Effector memory CD8-positive, alpha-beta T cell (primary cell): ENCODE measurements around the gene RMI2.
"Not testable (repeated sequence)": the region's sequence is repeated elsewhere in the genome, so short reads cannot be mapped to it uniquely, and the experiment has no call there.

ENCODE experiments used
- ATAC-seq: fragments of 150-1000 bp; cut with Tn5 transposase; replicated peaks from 2 replicates; pipeline ENCODE4 v1.10.0; 2021; ENCODE audit warnings: mild to moderate bottlenecking, moderate library complexity
- DNase-seq, 3 experiments: peaks; one replicate each; pipeline ENCODE4 v3.0.0; 2021
- H3K27ac Mint-ChIP-seq, 2 donors: one replicate each; pipeline ENCODE4 v1.8.0; 2022; ENCODE audit warnings: mild to moderate bottlenecking in 2 of 2, mixed read lengths in 2 of 2, moderate library complexity in 2 of 2
- H3K27me3 Mint-ChIP-seq, 2 donors: one replicate each; pipeline ENCODE4 v1.8.0; 2022; ENCODE audit warnings: mixed read lengths in 2 of 2
- H3K36me3 Mint-ChIP-seq: one replicate; pipeline ENCODE4 v1.8.0; 2022; ENCODE audit warnings: mild to moderate bottlenecking, moderate library complexity, mixed read lengths; ENCODE audit not compliant: insufficient read depth
- H3K4me1 Mint-ChIP-seq, 2 donors: one replicate each; pipeline ENCODE4 v1.8.0; 2022; ENCODE audit warnings: low read depth in 2 of 2, mixed read lengths in 2 of 2
- H3K4me3 Mint-ChIP-seq, 2 donors: one replicate each; pipeline ENCODE4 v1.8.0; 2022; ENCODE audit warnings: mild to moderate bottlenecking in 2 of 2, mixed read lengths in 2 of 2, moderate library complexity in 2 of 2
- H3K9me3 Mint-ChIP-seq, 2 donors: one replicate each; pipeline ENCODE4 v1.8.0; 2022; ENCODE audit warnings: mixed read lengths in 2 of 2

Gene RMI2

DNA sequence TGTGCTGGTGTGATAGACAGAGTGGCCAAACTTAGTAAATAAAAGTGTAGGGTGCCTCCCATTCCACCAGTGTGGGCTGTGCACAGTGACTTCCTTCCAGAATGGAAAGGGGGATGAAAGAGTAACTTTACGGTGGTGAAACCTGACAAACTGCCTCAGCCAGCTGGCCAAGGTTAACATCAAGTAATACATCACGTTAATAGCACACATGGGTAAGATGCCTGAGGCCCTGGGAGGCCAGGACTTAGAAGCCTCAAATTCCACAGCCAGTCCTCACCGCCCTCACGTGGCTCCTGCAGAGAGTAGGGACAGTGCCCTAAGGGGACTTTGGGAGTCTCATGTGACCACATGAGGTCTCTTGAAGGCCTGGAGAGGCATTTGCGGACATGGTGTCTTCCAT, 14.1 kb downstream of the RMI2 start:
- no peak overlapping the region for H3K4me3 Mint-ChIP-seq
- ATAC-seq: no peak
- DNase-seq: no peak
- H3K27me3 Mint-ChIP-seq: peaks cover 43 to 89% of the 10 kb centered on the region in 2 donors
- H3K9me3 Mint-ChIP-seq: no peaks in the 10 kb centered on the region
- peaks cover 44 to 49% of the 10 kb centered on the region in 2 donors for H3K4me1 Mint-ChIP-seq
- H3K36me3 Mint-ChIP-seq: peaks cover 2% of the 10 kb centered on the region
- no peak overlapping the region for H3K27ac Mint-ChIP-seq

DNA sequence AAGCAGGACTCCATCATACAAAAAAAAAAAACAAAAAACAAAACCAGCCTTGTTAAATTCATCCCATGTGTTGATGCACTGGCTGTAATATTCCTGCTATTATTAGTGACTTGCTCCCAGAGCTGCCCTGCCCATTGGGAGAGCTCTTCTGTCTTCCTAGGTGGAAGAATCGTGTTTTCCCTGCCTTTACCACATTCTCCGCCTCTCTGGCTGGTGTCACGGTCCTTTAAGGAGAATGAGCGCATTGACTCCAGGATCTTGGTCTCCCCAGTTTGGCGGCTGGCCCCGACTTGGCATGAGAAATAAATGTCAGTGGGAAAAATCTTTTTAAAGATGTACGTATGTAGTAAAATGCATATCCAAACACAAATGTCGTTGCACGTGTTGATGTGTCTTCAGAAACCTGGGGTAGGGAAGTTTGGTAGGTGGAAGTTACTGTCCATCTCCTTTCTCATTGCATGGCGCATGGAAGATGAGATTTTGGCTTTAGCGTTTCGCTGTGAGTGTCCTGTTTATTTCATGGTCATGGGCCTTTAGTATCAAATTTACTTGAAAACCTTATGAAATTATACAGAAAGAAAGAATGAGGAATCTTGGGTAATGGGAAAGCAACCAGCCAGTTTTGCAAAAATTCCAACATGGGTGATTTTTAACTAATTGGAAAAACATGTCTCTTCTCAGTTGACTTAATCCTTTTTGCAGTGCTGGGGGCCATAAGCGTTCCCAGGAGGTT, 15.5 kb downstream of the RMI2 start:
- H3K27ac Mint-ChIP-seq: no peak overlapping the region
- peaks cover 41 to 78% of the 10 kb centered on the region in 2 donors for H3K27me3 Mint-ChIP-seq
- H3K9me3 Mint-ChIP-seq: no peaks in the 10 kb centered on the region
- H3K4me3 Mint-ChIP-seq: peak overlapping the region; percentile 76 to 78
- H3K4me1 Mint-ChIP-seq: peaks cover 31 to 36% of the 10 kb centered on the region in 2 donors
- ATAC-seq: no peak
- no peak for DNase-seq
- H3K36me3 Mint-ChIP-seq: peaks cover 2% of the 10 kb centered on the region

DNA sequence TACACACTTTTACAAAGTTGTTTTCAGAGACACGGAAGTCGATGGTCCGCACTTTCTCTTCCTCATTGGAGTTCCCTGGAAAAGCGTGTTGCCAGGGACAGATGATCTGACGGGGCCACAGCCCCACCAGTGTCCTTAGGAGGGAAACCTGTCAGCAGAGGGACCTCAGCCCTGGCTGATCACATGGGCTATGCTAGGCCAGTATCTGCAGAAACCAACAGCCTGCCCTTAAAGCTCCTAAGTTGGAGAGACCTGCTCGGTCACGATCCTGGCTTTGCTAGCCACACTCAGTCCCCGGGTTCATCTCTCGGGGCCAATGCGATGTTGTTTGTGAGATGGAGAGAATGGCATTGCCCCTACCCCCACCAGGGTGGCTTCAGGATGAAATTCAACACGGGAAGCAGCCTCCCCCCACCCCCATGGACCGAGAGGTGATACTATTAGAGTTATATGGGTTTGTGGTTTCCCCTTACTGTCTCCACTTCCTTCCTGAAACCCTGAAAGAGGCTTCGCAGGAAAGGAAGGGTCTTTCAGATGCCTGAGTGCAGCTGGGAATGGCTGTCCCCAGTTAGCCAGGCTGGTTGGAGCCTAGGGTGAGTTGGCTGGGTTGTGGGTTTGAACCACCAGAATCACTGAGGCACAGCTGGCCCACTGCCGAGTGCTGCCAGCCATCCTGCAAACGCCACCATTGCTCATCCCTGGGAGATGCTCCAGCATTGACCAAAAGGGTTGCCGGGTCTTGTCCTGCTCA, 16.6 kb downstream of the RMI2 start:
- peaks cover 28 to 33% of the 10 kb centered on the region in 2 donors for H3K4me1 Mint-ChIP-seq
- peak overlapping the region; percentile 76 to 78 for H3K4me3 Mint-ChIP-seq
- peaks cover 2% of the 10 kb centered on the region for H3K36me3 Mint-ChIP-seq
- peaks cover 38 to 68% of the 10 kb centered on the region in 2 donors for H3K27me3 Mint-ChIP-seq
- peak in 2 of 3 experiments; percentile 11 to 36 for DNase-seq
- no peaks in the 10 kb centered on the region for H3K9me3 Mint-ChIP-seq
- ATAC-seq: peak; percentile 87
- H3K27ac Mint-ChIP-seq: peak overlapping the region in 1 of 2 donors; percentile 6

DNA sequence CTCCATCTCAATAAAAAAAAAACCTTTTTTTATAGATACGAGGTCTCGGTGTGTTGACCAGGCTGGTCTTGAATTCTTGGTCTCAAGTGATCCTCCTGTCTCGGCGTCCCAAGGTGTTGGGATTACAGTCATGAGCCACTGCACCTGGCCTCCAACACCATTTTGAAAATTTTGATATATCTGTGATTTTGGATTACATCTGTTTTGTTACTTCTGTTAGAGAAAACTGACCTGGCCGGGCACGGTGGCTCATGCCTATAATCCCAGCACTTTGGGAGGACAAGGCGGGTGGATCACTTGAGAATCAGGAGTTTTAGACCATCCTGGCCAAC, 18.6 kb downstream of the RMI2 start:
- H3K9me3 Mint-ChIP-seq: no peaks in the 10 kb centered on the region
- DNase-seq (no peak), ATAC-seq (no peak)
- no peak overlapping the region for H3K27ac Mint-ChIP-seq
- no peak overlapping the region for H3K4me3 Mint-ChIP-seq
- peaks cover 3% of the 10 kb centered on the region for H3K36me3 Mint-ChIP-seq
- H3K27me3 Mint-ChIP-seq: peaks cover 25 to 48% of the 10 kb centered on the region in 2 donors
- peaks cover 28% of the 10 kb centered on the region in 2 donors for H3K4me1 Mint-ChIP-seq

DNA sequence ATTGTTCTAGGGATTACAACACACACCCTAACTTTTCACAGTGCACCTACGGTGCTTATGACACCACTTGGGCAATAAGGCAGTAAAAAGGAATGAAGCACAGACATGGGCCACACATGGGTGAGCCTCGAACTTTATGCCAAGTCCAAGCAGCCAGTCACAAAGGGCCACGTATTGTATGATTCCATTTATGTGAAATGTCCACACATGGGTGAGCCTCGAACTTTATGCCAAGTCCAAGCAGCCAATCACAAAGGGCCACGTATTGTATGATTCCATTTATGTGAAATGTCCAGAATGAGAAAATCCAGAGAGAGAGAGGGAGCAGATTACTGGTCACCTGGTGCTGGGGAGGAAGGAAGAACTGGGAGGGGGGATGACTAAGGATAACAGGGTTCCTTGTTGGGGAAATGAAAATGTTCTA, 22.2 kb downstream of the RMI2 start:
- Mint-ChIP-seq H3K27ac (no peak overlapping the region), H3K9me3 (no peaks in the 10 kb centered on the region), H3K4me1 (peaks cover 8% of the 10 kb centered on the region in 2 donors), H3K27me3 (peaks cover 0 to 20% of the 10 kb centered on the region in 2 donors), H3K4me3 (no peak overlapping the region), H3K36me3 (peaks cover 3% of the 10 kb centered on the region)
- no peak for DNase-seq
- ATAC-seq: no peak

DNA sequence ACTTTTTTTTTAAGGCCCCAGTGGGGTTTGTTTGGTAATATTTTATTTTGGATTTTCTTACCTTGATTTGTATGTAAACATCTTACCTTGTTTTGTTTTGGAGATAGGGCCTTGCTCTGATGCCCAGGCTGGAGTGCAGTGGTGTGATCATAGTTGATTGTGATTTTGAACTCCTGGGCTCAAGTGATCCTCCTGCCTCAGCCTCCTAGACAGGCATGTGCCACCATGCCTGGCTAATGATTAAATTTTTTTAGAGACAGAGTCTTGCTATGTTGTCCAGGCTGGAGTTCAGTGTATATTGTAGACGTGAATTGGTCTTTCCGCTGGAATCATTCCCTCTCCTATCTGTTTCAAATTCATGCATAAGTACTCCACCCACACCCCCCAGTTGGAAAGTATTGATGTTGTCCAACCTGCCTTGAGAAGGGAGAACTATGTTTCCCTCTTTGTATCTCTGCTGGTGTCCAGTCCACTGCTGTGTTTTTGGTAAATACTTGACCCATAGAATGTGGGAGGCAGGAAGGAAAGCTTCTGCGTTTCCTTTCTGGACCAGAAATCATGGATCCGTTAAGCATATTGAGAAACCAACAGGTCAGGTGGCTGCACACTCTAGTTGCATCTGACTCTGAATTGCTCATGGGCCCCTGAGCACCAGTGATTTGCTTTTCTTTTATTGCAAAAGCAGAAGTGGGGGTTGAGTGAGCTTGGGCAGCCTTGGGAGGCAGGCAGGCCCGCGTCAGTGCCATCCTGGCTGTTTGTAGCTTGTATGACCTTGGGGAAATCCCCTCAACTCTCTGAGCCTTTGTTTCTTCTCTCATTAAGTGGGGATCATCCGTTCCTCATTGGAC, 25.0 kb downstream of the RMI2 start:
- Mint-ChIP-seq H3K4me1 (no peaks in the 10 kb centered on the region), H3K27me3 (peaks cover 0 to 8% of the 10 kb centered on the region in 2 donors), H3K36me3 (peaks cover 3% of the 10 kb centered on the region), H3K9me3 (no peaks in the 10 kb centered on the region), H3K4me3 (no peak overlapping the region), H3K27ac (no peak overlapping the region)
- ATAC-seq (peak; percentile 58), DNase-seq (no peak)

DNA sequence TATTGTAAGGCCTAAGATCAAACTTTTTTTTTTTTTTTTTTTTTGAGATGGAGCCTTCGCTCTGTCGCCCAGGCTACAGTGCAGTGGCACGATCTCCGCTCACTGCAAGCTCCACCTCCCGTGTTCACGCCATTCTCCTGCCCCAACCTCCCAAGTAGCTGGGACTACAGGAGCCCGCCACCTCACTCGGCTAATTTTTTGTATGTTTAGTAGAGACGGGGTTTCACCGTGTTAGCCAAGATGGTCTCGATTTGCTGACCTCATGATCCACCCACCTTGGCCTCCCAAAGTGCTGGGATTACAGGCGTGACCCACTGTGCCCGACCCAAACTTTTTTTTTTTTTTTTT, 25.6 kb downstream of the RMI2 start:
- H3K27ac Mint-ChIP-seq: not testable (repeated sequence)

DNA sequence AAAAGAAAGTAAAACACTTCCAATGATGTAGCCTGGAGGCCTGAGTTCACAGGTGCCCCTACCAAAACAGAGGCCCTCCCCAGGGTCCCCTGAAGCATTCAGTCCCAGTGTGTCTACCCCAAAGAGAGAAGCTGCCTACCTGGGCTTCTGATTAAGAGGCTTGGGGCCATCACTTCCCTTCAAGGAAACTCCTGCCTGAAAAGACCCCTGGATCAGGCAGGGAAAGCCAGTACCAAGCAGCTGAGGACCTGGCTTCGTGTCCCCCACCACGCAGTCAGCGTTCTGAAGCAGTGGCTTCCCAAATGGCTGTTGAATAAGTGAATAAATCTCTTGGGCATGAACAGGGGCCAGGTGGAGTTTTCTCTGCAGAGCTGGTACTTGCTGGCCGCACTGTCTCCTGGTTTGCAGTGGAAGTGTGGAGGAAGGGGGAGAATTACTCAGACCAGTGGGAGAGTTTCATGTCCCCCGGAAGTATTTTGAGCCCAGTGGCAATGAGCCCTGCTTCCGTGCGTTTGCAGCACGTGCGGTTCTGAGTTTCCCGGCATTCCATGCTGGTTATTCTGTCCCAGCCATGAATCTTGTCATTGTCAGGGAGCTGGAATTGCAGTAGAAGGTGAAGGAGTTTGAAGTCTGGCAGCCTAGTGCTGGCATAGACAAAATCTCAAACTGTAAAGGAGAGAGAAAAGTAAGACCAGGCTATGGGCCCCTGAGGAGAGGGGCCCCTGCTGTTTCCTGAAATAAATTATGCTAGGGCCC, 27.0 kb downstream of the RMI2 start:
- Mint-ChIP-seq H3K36me3 (peaks cover 3% of the 10 kb centered on the region), H3K4me1 (no peaks in the 10 kb centered on the region), H3K27me3 (peaks cover 0 to 8% of the 10 kb centered on the region in 2 donors), H3K9me3 (no peaks in the 10 kb centered on the region), H3K27ac (no peak overlapping the region), H3K4me3 (no peak overlapping the region)
- no peak for ATAC-seq
- DNase-seq: no peak

More for the DNA sequence above, 25.6 kb downstream of the RMI2 start:
- not testable (repeated sequence) for H3K36me3 Mint-ChIP-seq, DNase-seq, ATAC-seq, H3K9me3 Mint-ChIP-seq, H3K4me1 Mint-ChIP-seq, H3K4me3 Mint-ChIP-seq, H3K27me3 Mint-ChIP-seq

DNA sequence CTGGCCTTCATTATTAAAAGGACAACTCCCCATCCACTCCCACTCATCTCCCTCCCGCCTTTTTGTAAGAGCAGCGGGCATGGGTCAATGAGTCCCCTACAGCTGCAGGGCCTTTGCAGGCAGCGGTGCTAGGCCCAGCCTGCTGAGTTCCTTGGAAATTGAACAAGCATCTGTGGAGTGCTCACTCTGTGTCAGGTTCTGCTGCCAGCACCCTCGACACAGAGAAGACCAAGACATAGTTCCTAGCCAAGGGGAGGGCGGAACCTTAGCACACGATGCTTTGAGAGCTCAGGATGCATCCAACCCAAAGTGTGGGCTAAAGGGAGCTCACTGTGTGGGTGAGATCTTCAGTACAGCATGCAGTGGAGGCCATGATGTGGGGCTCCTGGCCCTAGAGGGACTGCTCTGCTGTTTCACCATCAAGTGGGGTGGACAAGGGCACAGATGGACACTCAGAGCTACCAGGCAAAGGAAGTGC, 27.6 kb downstream of the RMI2 start:
- H3K36me3 Mint-ChIP-seq: peaks cover 3% of the 10 kb centered on the region

DNA sequence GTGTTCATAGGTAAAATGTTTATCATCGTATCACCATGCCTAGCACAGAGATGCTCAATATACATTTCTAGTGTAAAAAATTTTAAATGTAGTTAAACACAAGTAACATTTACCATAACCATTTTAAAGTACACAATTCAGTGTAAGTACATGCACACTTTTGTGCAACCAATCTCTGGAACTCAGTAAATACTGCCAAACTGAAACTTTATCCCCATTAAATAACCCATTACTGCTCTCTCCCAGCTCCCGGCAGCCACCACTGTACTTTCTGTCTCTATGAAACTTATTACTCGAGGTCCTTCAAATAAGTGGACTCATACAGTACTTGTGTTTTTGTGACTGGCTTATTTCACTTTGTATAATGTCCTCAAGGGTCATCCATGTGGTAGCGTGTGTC, 29.0 kb downstream of the RMI2 start:
- ATAC-seq (no peak), DNase-seq (no peak)
- H3K9me3 Mint-ChIP-seq: no peaks in the 10 kb centered on the region
- H3K4me1 Mint-ChIP-seq: peaks cover under 1 to 2% of the 10 kb centered on the region in 2 donors
- no peaks in the 10 kb centered on the region for H3K36me3 Mint-ChIP-seq
- peaks cover 0 to 19% of the 10 kb centered on the region in 2 donors for H3K27me3 Mint-ChIP-seq
- no peak overlapping the region for H3K4me3 Mint-ChIP-seq
- no peak overlapping the region for H3K27ac Mint-ChIP-seq

More for the DNA sequence above, 27.6 kb downstream of the RMI2 start:
- no peak overlapping the region for H3K4me3 Mint-ChIP-seq
- no peaks in the 10 kb centered on the region for H3K9me3 Mint-ChIP-seq
- ATAC-seq (no peak), DNase-seq (no peak)
- H3K4me1 Mint-ChIP-seq: no peaks in the 10 kb centered on the region
- H3K27me3 Mint-ChIP-seq: peaks cover 0 to 8% of the 10 kb centered on the region in 2 donors
- H3K27ac Mint-ChIP-seq: no peak overlapping the region

DNA sequence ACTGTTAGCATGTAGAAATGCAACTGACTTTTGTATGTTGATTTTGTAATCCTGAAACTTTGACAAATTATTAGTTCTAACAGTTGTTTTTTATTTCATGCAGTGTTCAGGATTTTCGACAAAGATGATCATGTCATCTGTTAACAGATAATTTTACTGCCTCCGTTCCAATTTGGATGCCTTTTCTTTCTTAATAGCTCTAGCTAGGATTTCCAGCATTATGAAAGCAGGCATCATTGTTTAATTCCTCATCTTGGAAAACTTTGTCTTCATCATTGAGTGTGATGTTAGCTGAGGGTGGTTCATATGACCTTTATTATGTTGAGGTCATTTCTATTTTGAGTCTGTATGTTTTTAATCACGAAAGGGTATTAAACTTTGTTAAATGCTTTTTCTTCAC, 31.9 kb downstream of the RMI2 start:
- no peaks in the 10 kb centered on the region for H3K36me3 Mint-ChIP-seq
- H3K4me3 Mint-ChIP-seq: no peak overlapping the region
- H3K9me3 Mint-ChIP-seq: no peaks in the 10 kb centered on the region
- H3K27ac Mint-ChIP-seq: no peak overlapping the region
- DNase-seq: no peak
- peaks cover 8 to 31% of the 10 kb centered on the region in 2 donors for H3K27me3 Mint-ChIP-seq
- no peak for ATAC-seq
- H3K4me1 Mint-ChIP-seq: peaks cover 6 to 11% of the 10 kb centered on the region in 2 donors

DNA sequence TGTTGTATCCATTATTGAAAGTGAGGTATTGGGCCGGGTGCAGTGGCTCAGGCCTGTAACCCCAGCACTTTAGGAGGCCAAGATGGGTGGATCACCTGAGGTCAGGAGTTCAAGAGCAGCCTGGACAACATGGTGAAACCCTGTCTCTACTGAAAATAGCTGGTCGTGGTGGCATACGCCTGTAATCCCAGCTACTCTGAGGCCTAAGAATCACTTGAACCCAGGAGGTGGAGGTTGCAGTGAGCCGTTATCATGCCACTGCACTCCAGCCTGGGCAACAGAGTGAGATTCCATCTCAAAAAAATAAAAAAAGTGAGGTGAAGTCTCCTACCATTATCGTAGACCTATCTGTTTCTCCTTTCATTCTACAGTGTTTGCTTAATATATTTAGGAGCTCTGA, 33.7 kb downstream of the RMI2 start:
- Mint-ChIP-seq H3K4me3 (peak overlapping the region; percentile 45 to 56), H3K4me1 (peaks cover 6 to 11% of the 10 kb centered on the region in 2 donors), H3K27ac (peak overlapping the region; percentile 14 to 21), H3K27me3 (peaks cover 8 to 36% of the 10 kb centered on the region in 2 donors)
- ATAC-seq, H3K9me3 Mint-ChIP-seq, DNase-seq, H3K36me3 Mint-ChIP-seq: not testable (repeated sequence)

DNA sequence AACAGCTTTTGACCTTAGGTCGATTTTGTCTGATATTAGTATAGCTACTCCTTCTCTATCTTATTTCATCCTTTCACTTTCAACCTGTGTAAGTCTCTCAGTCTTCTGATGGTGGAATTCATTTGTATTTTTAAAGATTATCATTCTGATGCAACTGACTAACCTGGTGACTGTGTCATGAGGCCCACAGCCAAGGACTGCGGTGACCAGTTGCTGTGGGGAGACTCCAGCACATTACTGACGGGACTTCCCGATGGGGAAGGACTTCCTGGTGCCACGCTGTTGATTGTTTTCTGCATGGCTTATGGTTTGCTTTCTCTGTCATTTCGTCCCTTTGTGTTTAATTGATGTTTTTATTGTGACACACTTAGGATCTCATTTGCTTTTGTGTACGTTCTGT, 34.2 kb downstream of the RMI2 start:
- Mint-ChIP-seq H3K27ac (peak overlapping the region; percentile 14 to 21), H3K27me3 (peaks cover 8 to 36% of the 10 kb centered on the region in 2 donors), H3K36me3 (no peaks in the 10 kb centered on the region), H3K4me3 (peak overlapping the region; percentile 45 to 56), H3K4me1 (peaks cover 6 to 11% of the 10 kb centered on the region in 2 donors), H3K9me3 (no peaks in the 10 kb centered on the region)
- DNase-seq (peak in 1 of 3 experiments; percentile 19), ATAC-seq (peak; percentile 95)
